ENCODE results near the gene OPCML. TPM values are rescaled to one million over a fixed set of nuclear protein-coding genes. Genes with fewer than 3 reads are reported as not detected.

Gene OPCML
- total and polyA plus RNA-seq, 2 donors from 2014 or later, result 0.77 to 1.1 TPM

GRCh38 chr11:133563505-133564025, 31.3 kb upstream of the OPCML start:
- FAIRE-seq (no peak), DNase-seq (no peak)
- Histone ChIP-seq H3K36me3 (ENCODE audit: control insufficient read depth in 2 of 3, insufficient read depth in 3 of 3, low read length in 3 of 3) (no peaks in the 10 kb centered on the region), H3K27me3 (ENCODE audit: control insufficient read depth, insufficient read depth, low read length) (no peaks in the 10 kb centered on the region), H3K9ac (ENCODE audit: low read length in 3 of 3) (no peak overlapping the region), H3K4me1 (ENCODE audit: control insufficient read depth in 2 of 3, insufficient read depth in 2 of 3, low read depth in 1 of 3, low read length in 3 of 3) (no peaks in the 10 kb centered on the region), H3K4me3 (ENCODE audit: low read length in 3 of 3) (no peak overlapping the region), H3K9me3 (ENCODE audit: control insufficient read depth in 2 of 3, insufficient read depth in 1 of 3, low read length in 3 of 3) (no peaks in the 10 kb centered on the region), H3K27ac (ENCODE audit: low read depth in 2 of 2, low read length in 2 of 2) (no peak overlapping the region)
- TF ChIP-seq CTCF (IDR thresholded peaks at IDR 0.05; ENCODE audit: borderline replicate concordance, extremely low read depth, insufficient read depth), result no peak
- intact Hi-C loops (cut with DNase I), result no loop called here

- H3K9me3 ChIP-seq (ENCODE audit: control insufficient read depth in 2 of 3, insufficient read depth in 1 of 3, low read length in 3 of 3), result no peaks in the 10 kb centered on the region
- intact Hi-C loops (cut with DNase I), result no loop called here
- H3K4me3 ChIP-seq (ENCODE audit: low read length in 3 of 3), result no peak overlapping the region
- TF ChIP-seq CTCF (IDR thresholded peaks at IDR 0.05; ENCODE audit: borderline replicate concordance, extremely low read depth, insufficient read depth), result no peak
- FAIRE-seq, result no peak
- peak in 1 of 5 donors; percentile 22 for DNase-seq
- no peaks in the 10 kb centered on the region for H3K36me3 ChIP-seq (ENCODE audit: control insufficient read depth in 2 of 3, insufficient read depth in 3 of 3, low read length in 3 of 3)
- H3K27me3 ChIP-seq (ENCODE audit: control insufficient read depth, insufficient read depth, low read length), result no peaks in the 10 kb centered on the region
- no peak overlapping the region for H3K9ac ChIP-seq (ENCODE audit: low read length in 3 of 3)
- H3K4me1 ChIP-seq (ENCODE audit: control insufficient read depth in 2 of 3, insufficient read depth in 2 of 3, low read depth in 1 of 3, low read length in 3 of 3), result no peaks in the 10 kb centered on the region
- H3K27ac ChIP-seq (ENCODE audit: low read depth in 2 of 2, low read length in 2 of 2), result no peak overlapping the region
These were observed 28.2 kb upstream of the OPCML start for GRCh38 chr11:133560472-133560855.

- H3K27me3 ChIP-seq (ENCODE audit: control insufficient read depth, insufficient read depth, low read length), result no peaks in the 10 kb centered on the region
- FAIRE-seq, result no peak
- intact Hi-C loops (cut with DNase I), result no loop called here
- no peak for DNase-seq
- H3K4me1 ChIP-seq (ENCODE audit: control insufficient read depth in 2 of 3, insufficient read depth in 2 of 3, low read depth in 1 of 3, low read length in 3 of 3), result no peaks in the 10 kb centered on the region
- no peaks in the 10 kb centered on the region for H3K36me3 ChIP-seq (ENCODE audit: control insufficient read depth in 2 of 3, insufficient read depth in 3 of 3, low read length in 3 of 3)
- no peak overlapping the region for H3K4me3 ChIP-seq (ENCODE audit: low read length in 3 of 3)
- no peaks in the 10 kb centered on the region for H3K9me3 ChIP-seq (ENCODE audit: control insufficient read depth in 2 of 3, insufficient read depth in 1 of 3, low read length in 3 of 3)
- H3K9ac ChIP-seq (ENCODE audit: low read length in 3 of 3), result no peak overlapping the region
- H3K27ac ChIP-seq (ENCODE audit: low read depth in 2 of 2, low read length in 2 of 2), result no peak overlapping the region
- no peak for TF ChIP-seq CTCF (IDR thresholded peaks at IDR 0.05; ENCODE audit: borderline replicate concordance, extremely low read depth, insufficient read depth)
These were observed 27.7 kb upstream of the OPCML start for GRCh38 chr11:133559833-133560471.

Measured in kidney (tissue), 14 donors.